HEK293 (cell line): Measurements from ENCODE around the gene ZNF730.
"Not testable (repeated sequence)": the region's sequence is repeated elsewhere in the genome, so short reads cannot be mapped to it uniquely, and the experiment has no call there.

Source experiments
- CTCF ChIA-PET: fragments of 350-600 bp; formaldehyde crosslinking; extraction: SDS; loops from one replicate; lab custom pipeline; 2021; ENCODE audit warnings: antibody characterized with exemption; lab: Yijun Ruan, JAX
- POLR2A ChIA-PET: fragments of 300-600 bp; formaldehyde crosslinking; extraction: SDS; loops from one replicate; lab custom pipeline; 2020; ENCODE audit warnings: antibody characterized with exemption, inconsistent platforms; lab: Yijun Ruan, JAX
- H3K27ac ChIP-seq: fragments of 200-500 bp; sonication (Bioruptor generic); 2 replicates; pipeline ENCODE4 v1.5.1; 2014; ENCODE audit warnings: low read depth, low read length, control low read depth, inconsistent platforms; ENCODE audit errors: extremely low read depth
- H3K36me3 ChIP-seq, 2 experiments: fragments of 200-500 bp in 1 of 2; sonication (Bioruptor generic) in 1 of 2; 1 replicate in 1 of 2; 2 replicates in 1 of 2; pipeline ENCODE4 v1.5.1; 2014 to 2017; ENCODE audit warnings: inconsistent platforms in 2 of 2, low read length in 2 of 2; ENCODE audit not compliant: control insufficient read depth in 2 of 2, insufficient read depth in 1 of 2
- H3K4me1 ChIP-seq: fragments of 200-500 bp; sonication (Bioruptor generic); 2 replicates; pipeline ENCODE4 v1.5.1; 2014; ENCODE audit warnings: mild to moderate bottlenecking, low read length, inconsistent platforms; ENCODE audit not compliant: control insufficient read depth, insufficient read depth
- H3K4me3 ChIP-seq: 2 replicates; pipeline ENCODE4 v1.5.1; 2011; ENCODE audit warnings: low read depth, mild to moderate bottlenecking, control low read depth, low read length, moderate library complexity
- H3K9me3 ChIP-seq: fragments of 200-500 bp; sonication (Bioruptor generic); 2 replicates; pipeline ENCODE4 v1.5.1; 2014; ENCODE audit warnings: low read depth, low read length, inconsistent platforms; ENCODE audit not compliant: control insufficient read depth, insufficient read depth
- ELK4 ChIP-seq: IDR thresholded peaks from 2 replicates; pipeline ENCODE4 v1.6.1; 2011; ENCODE audit warnings: mild to moderate bottlenecking, low read depth, low read length, borderline replicate concordance
- GLI2 ChIP-seq: fragments of 450-650 bp; formaldehyde crosslinking; IDR thresholded peaks from 2 replicates; pipeline ENCODE4; 2017; ENCODE audit warnings: missing biosample characterization, missing genetic modification characterization, low read depth, borderline replicate concordance
- GLIS1 ChIP-seq: fragments of 450-650 bp; formaldehyde crosslinking; IDR thresholded peaks from 2 replicates; pipeline ENCODE4 v1.5.1; 2016; ENCODE audit warnings: missing biosample characterization, missing genetic modification characterization
- KLF1 ChIP-seq: fragments of 450-650 bp; formaldehyde crosslinking; IDR thresholded peaks from 2 replicates; pipeline ENCODE4 v1.5.1; 2016; ENCODE audit warnings: missing biosample characterization, missing genetic modification characterization
- TSHZ1 ChIP-seq: fragments of 450-650 bp; formaldehyde crosslinking; IDR thresholded peaks from 2 replicates; pipeline ENCODE4 v1.5.1; 2016; ENCODE audit warnings: missing biosample characterization, missing genetic modification characterization, borderline replicate concordance
- ZNF501 ChIP-seq: fragments of 450-650 bp; formaldehyde crosslinking; IDR thresholded peaks from 2 replicates; pipeline ENCODE4 v1.5.1; 2016; ENCODE audit warnings: missing biosample characterization, missing genetic modification characterization
- ZNF530 ChIP-seq: fragments of 450-650 bp; formaldehyde crosslinking; IDR thresholded peaks from 2 replicates; pipeline ENCODE4 v1.5.1; 2016; ENCODE audit warnings: low read depth, missing biosample characterization, missing genetic modification characterization
- ZNF600 ChIP-seq: fragments of 450-650 bp; formaldehyde crosslinking; IDR thresholded peaks from 2 replicates; pipeline ENCODE4 v1.5.1; 2016; ENCODE audit warnings: missing biosample characterization, missing genetic modification characterization
- ZNF626 ChIP-seq: fragments of 450-650 bp; sonication (Bioruptor Pico); formaldehyde crosslinking; IDR thresholded peaks from 2 replicates; pipeline ENCODE4 v1.5.1; 2018; ENCODE audit warnings: missing biosample characterization, missing genetic modification characterization, inconsistent platforms
- ZNF692 ChIP-seq: fragments of 450-650 bp; formaldehyde crosslinking; IDR thresholded peaks from 2 replicates; pipeline ENCODE4 v1.5.1; 2016; ENCODE audit warnings: missing biosample characterization, missing genetic modification characterization
- ZNF777 ChIP-seq: fragments of 450-650 bp; formaldehyde crosslinking; IDR thresholded peaks from 2 replicates; pipeline ENCODE4 v1.5.1; 2017; ENCODE audit warnings: missing biosample characterization, missing genetic modification characterization, borderline replicate concordance
- ZSCAN16 ChIP-seq: fragments of 450-650 bp; formaldehyde crosslinking; IDR thresholded peaks from 2 replicates; pipeline ENCODE4 v1.5.1; 2016; ENCODE audit warnings: missing biosample characterization, missing genetic modification characterization
- TF ChIP-seq, protein P1 (sequence below): fragments of 450-650 bp; IDR thresholded peaks from 2 replicates; pipeline ENCODE4 v1.5.1; 2018; ENCODE audit warnings: missing biosample characterization, missing genetic modification characterization

ZNF730 gene

GRCh38 chr19:23145617-23146415 is 29.0 kb downstream of the ZNF730 start:
- CTCF ChIA-PET, result no interaction called here
- no peaks in the 10 kb centered on the region for H3K36me3 ChIP-seq
- no peaks in the 10 kb centered on the region for H3K4me1 ChIP-seq
- POLR2A ChIA-PET, result no interaction called here
- TF ChIP-seq, protein P1, sequence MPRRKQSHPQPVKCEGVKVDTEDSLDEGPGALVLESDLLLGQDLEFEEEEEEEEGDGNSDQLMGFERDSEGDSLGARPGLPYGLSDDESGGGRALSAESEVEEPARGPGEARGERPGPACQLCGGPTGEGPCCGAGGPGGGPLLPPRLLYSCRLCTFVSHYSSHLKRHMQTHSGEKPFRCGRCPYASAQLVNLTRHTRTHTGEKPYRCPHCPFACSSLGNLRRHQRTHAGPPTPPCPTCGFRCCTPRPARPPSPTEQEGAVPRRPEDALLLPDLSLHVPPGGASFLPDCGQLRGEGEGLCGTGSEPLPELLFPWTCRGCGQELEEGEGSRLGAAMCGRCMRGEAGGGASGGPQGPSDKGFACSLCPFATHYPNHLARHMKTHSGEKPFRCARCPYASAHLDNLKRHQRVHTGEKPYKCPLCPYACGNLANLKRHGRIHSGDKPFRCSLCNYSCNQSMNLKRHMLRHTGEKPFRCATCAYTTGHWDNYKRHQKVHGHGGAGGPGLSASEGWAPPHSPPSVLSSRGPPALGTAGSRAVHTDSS (tag by site-specific recombination), result no peak
- no peaks in the 10 kb centered on the region for H3K9me3 ChIP-seq
- no peak overlapping the region for H3K27ac ChIP-seq
- H3K4me3 ChIP-seq, result no peak overlapping the region

GRCh38 chr19:23160766-23161165 is 43.9 kb downstream of the ZNF730 start:
- TF ChIP-seq ZNF530 (tag by site-specific recombination) (no peak), ZNF501 (tag by site-specific recombination) (no peak), GLI2 (tag by site-specific recombination) (no peak), ZNF777 (tag by site-specific recombination) (no peak), ZNF626 (tag by site-specific recombination) (no peak), ZNF600 (tag by site-specific recombination) (no peak), ELK4 (no peak), TSHZ1 (tag by site-specific recombination) (no peak), GLIS1 (no peak), ZNF692 (tag by site-specific recombination) (no peak), ZSCAN16 (tag by site-specific recombination) (no peak), KLF1 (no peak)
- TF ChIP-seq, all 188 proteins: peak for 0

DNA sequence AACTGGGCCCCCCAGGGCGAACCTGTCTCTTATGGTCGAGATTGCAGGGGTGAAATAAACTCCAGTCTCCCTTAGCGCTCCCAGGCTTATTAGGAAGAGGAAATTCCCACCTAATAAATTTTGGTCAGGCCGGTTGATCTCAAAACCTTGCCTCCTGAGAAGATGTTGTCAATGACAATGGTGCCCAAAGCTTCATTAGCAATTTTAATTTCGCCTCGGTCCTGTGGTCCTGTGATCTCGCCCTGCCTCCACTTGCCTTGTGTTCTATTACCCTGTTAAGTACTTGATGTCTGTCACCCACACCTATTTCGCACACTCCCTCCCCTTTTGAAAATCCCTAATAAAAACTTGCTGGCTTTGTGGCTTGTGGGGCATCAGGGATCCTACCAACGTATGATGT is 51.5 kb downstream of the ZNF730 start:
- H3K9me3 ChIP-seq, CTCF ChIA-PET, H3K27ac ChIP-seq, H3K4me3 ChIP-seq, POLR2A ChIA-PET, H3K4me1 ChIP-seq, H3K36me3 ChIP-seq: not testable (repeated sequence)

More at GRCh38 chr19:23160766-23161165, 43.9 kb downstream of the ZNF730 start:
- Histone ChIP-seq H3K4me1 (no peaks in the 10 kb centered on the region), H3K9me3 (no peaks in the 10 kb centered on the region), H3K4me3 (no peak overlapping the region), H3K36me3 (no peaks in the 10 kb centered on the region), H3K27ac (no peak overlapping the region)
- CTCF ChIA-PET, result no interaction called here
- POLR2A ChIA-PET, result no interaction called here
